Measurements from ENCODE around the gene ALG2.

The ALG2 gene

DNA sequence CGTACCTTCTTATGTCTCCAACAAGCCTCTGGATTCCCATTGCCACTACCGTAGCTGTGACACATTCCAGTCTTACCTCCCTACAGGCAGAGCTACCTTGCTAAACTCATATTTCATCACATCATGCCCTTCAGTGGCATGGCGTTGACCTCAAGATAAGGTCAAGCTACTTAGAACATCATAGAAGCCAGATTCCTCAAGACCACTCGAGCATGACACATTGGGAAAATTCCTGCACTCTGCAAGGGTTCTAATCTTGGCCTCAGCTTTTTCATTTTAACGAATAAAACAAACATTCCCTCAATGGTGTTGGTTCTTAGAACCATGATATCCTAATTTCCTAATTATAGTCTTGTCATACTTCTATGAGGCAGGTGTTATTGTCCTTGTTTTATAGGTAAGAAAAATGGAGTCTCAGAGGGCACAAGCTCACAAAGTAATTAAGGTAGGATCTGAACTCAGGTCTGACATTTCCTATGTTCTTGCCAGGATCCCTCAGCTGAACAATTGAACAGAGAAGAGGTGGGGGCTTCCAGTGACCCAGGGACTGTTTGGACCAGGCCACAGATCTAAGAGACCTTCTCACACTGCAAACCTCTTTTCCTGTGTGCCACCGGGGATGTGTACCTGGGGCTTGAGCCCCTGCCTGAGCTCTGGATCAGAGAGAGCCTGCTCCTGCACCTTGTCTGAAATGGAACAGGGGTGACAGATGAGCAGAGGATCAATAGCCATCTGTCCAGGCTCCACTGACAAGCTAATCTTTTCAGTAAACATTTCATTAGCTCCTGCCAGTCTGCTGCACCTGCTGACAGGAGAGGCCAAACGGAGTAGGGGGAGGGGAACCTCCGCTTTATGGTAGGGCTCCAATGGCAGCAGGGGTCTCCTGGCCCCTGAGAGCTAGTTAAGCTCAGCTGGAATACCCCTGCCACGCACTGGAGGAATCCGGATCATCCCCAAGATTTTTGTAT is 49.3 kb downstream of the ALG2 start:
- no peak for DNase-seq (ENCODE audit: low spot score)

GRCh38 chr9:99171225-99172123 is 50.3 kb downstream of the ALG2 start:
- DNase-seq (ENCODE audit: low spot score): no peak

GRCh38 chr9:99169982-99170761 is 51.6 kb downstream of the ALG2 start:
- no peak for DNase-seq (ENCODE audit: low spot score)

DNA sequence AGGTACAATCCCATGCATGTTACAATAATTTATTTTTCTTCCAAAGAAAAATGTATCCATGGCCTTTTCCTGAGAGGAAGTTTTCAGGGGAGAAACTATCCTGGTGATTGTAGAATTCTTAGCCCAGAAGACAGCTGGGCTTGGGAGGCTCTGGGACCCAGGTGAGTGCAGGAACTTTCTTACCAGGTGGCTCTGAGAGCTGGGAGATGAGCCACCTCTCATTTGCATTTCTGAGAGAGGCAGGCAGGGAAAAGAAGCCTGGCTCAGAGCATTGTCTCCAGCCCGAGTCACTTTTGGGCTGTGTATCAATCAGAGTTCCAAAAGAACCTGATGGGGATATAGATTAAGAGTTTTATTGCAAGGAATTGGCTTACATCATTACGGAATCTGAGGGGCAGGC is 52.7 kb downstream of the ALG2 start:
- no peak for DNase-seq (ENCODE audit: low spot score)

- DNase-seq (ENCODE audit: low spot score): no peak
Observed at GRCh38 chr9:99167694-99168093, 54.0 kb downstream of the ALG2 start.

GRCh38 chr9:99167119-99167518 is 54.6 kb downstream of the ALG2 start:
- DNase-seq (ENCODE audit: low spot score): no peak

All from pons (tissue), 1 donor.